K562 (cell line): ENCODE results near the gene FMO5. TPM values are rescaled to one million over a fixed set of nuclear protein-coding genes. Genes with fewer than 3 reads are reported as not detected.

Experiments
- CHD1 ChIP-seq: fragments of 200-600 bp; sonication (generic); IDR thresholded peaks from one replicate; pipeline ENCODE4 v1.6.1; 2012; ENCODE audit warnings: mild to moderate bottlenecking, moderate library complexity, low read length, inconsistent platforms
- ERF ChIP-seq: fragments of 450-650 bp; formaldehyde crosslinking; IDR thresholded peaks from 2 replicates; pipeline ENCODE4 v1.4.0; 2020; ENCODE audit warnings: mild to moderate bottlenecking, mixed read lengths
- MECOM ChIP-seq: fragments of 250-450 bp; sonication (Bioruptor Pico); IDR thresholded peaks from 2 replicates; pipeline ENCODE4 v1.8.0; 2022; ENCODE audit warnings: inconsistent platforms
- NBN ChIP-seq: fragments of 450-650 bp; IDR thresholded peaks from 2 replicates; pipeline ENCODE4 v1.6.1; 2016; ENCODE audit warnings: low read depth, mild to moderate bottlenecking
- STAT6 ChIP-seq: sonication (generic); formaldehyde crosslinking; IDR thresholded peaks from 2 replicates; pipeline ENCODE4 v1.8.1; 2023; ENCODE audit warnings: mild to moderate bottlenecking, missing genetic modification reagents
- THAP12 ChIP-seq: fragments of 250-450 bp; sonication (Bioruptor Pico); IDR thresholded peaks from 2 replicates; pipeline ENCODE4 v1.9.0; 2021; ENCODE audit warnings: mild to moderate bottlenecking, inconsistent platforms
- ZFPM2 ChIP-seq: fragments of 250-450 bp; sonication (Bioruptor Pico); IDR thresholded peaks from 2 replicates; pipeline ENCODE4 v1.5.1; 2022; ENCODE audit warnings: mild to moderate bottlenecking
- ZNF124 ChIP-seq: sonication (generic); formaldehyde crosslinking; IDR thresholded peaks from 2 replicates; pipeline ENCODE4 v1.8.1; 2022; ENCODE audit warnings: missing genetic modification reagents
- polyA plus RNA-seq, 8 experiments: library from polyadenylated mRNA; depleted of rRNA in 4 of 8; stranded (reverse) in 5 of 8; unstranded in 3 of 8; fragments of >200 nt; fragmentation: Nextera tagmentation in 2 of 8; fragmentation: Illumina TruSeq in 1 of 8; extraction: Ambion mirVana in 2 of 8; extraction: Trizol in 1 of 8; gene quantifications; 2 replicates each; pipeline versions ENCODE4 v1.2.1 to v1.2.3, GENCODE V29; 2011 to 2014; ENCODE audit warnings: inconsistent platforms in 1 of 8, missing spikeins in 1 of 8
- total RNA-seq, 7 experiments: library from RNA; depleted of rRNA in 6 of 7; stranded (reverse); fragments of >200 nt in 6 of 7; fragmentation: Illumina TruSeq in 2 of 7; extraction: Trizol in 2 of 7; gene quantifications; 2 replicates each; pipeline versions ENCODE4 v1.2.1 to v1.2.3, GENCODE V29; 2011 to 2021; ENCODE audit warnings: low replicate concordance in 1 of 7
- TF ChIP-seq, protein P1 (sequence below): fragments of 250-450 bp; sonication (Bioruptor Pico); IDR thresholded peaks from 2 replicates; pipeline ENCODE4 v1.4.0; 2020; ENCODE audit warnings: mild to moderate bottlenecking, moderate library complexity
- TF ChIP-seq, protein P2 (sequence below), 2 experiments: fragments of 450-650 bp; IDR thresholded peaks; 2 replicates each; pipeline ENCODE4 v1.6.1; 2016; ENCODE audit warnings: mild to moderate bottlenecking in 2 of 2, borderline replicate concordance in 1 of 2, low read depth in 1 of 2, moderate library complexity in 1 of 2

The FMO5 gene
- total and polyA plus RNA-seq, 9 of the 15 experiments (the other 6 are each of a cell fraction or from before 2014, with no cell fraction given), result 0.11 to 0.69 (median 0.19) TPM; not detected in 1

DNA sequence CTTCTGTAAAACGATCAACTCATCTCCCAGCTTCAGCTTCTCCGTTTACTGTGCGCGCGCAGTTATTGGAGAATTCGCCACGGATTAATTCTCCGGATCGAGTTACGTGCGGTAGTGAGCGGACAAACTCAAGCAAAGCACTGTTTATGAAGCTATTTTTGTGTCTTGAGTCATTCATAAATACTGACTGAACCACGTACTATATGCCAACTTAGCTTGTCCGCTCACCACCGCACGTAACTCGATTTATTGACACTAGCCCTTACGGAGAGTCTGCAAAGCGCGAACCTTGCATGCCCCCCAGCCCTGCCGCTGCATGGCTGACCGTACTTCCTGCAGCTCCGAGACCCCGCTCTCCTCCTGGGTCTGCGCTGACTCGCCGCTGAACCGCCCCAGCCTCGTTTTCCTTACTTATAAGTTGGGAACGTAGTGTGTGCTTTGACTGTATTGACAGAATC, 18.1 kb upstream of the FMO5 start (continued):
- TF ChIP-seq THAP12, result no peak
- TF ChIP-seq STAT6, result no peak
- TF ChIP-seq, protein P1, sequence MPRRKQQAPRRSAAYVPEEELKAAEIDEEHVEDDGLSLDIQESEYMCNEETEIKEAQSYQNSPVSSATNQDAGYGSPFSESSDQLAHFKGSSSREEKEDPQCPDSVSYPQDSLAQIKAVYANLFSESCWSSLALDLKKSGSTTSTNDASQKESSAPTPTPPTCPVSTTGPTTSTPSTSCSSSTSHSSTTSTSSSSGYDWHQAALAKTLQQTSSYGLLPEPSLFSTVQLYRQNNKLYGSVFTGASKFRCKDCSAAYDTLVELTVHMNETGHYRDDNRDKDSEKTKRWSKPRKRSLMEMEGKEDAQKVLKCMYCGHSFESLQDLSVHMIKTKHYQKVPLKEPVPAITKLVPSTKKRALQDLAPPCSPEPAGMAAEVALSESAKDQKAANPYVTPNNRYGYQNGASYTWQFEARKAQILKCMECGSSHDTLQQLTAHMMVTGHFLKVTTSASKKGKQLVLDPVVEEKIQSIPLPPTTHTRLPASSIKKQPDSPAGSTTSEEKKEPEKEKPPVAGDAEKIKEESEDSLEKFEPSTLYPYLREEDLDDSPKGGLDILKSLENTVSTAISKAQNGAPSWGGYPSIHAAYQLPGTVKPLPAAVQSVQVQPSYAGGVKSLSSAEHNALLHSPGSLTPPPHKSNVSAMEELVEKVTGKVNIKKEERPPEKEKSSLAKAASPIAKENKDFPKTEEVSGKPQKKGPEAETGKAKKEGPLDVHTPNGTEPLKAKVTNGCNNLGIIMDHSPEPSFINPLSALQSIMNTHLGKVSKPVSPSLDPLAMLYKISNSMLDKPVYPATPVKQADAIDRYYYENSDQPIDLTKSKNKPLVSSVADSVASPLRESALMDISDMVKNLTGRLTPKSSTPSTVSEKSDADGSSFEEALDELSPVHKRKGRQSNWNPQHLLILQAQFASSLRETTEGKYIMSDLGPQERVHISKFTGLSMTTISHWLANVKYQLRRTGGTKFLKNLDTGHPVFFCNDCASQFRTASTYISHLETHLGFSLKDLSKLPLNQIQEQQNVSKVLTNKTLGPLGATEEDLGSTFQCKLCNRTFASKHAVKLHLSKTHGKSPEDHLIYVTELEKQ (CRISPR knock-in tag), result no peak
- TF ChIP-seq ZNF124 (CRISPR knock-in tag), result no peak
- TF ChIP-seq ERF, result no peak
- TF ChIP-seq MECOM (CRISPR knock-in tag), result no peak
- TF ChIP-seq, protein P2, sequence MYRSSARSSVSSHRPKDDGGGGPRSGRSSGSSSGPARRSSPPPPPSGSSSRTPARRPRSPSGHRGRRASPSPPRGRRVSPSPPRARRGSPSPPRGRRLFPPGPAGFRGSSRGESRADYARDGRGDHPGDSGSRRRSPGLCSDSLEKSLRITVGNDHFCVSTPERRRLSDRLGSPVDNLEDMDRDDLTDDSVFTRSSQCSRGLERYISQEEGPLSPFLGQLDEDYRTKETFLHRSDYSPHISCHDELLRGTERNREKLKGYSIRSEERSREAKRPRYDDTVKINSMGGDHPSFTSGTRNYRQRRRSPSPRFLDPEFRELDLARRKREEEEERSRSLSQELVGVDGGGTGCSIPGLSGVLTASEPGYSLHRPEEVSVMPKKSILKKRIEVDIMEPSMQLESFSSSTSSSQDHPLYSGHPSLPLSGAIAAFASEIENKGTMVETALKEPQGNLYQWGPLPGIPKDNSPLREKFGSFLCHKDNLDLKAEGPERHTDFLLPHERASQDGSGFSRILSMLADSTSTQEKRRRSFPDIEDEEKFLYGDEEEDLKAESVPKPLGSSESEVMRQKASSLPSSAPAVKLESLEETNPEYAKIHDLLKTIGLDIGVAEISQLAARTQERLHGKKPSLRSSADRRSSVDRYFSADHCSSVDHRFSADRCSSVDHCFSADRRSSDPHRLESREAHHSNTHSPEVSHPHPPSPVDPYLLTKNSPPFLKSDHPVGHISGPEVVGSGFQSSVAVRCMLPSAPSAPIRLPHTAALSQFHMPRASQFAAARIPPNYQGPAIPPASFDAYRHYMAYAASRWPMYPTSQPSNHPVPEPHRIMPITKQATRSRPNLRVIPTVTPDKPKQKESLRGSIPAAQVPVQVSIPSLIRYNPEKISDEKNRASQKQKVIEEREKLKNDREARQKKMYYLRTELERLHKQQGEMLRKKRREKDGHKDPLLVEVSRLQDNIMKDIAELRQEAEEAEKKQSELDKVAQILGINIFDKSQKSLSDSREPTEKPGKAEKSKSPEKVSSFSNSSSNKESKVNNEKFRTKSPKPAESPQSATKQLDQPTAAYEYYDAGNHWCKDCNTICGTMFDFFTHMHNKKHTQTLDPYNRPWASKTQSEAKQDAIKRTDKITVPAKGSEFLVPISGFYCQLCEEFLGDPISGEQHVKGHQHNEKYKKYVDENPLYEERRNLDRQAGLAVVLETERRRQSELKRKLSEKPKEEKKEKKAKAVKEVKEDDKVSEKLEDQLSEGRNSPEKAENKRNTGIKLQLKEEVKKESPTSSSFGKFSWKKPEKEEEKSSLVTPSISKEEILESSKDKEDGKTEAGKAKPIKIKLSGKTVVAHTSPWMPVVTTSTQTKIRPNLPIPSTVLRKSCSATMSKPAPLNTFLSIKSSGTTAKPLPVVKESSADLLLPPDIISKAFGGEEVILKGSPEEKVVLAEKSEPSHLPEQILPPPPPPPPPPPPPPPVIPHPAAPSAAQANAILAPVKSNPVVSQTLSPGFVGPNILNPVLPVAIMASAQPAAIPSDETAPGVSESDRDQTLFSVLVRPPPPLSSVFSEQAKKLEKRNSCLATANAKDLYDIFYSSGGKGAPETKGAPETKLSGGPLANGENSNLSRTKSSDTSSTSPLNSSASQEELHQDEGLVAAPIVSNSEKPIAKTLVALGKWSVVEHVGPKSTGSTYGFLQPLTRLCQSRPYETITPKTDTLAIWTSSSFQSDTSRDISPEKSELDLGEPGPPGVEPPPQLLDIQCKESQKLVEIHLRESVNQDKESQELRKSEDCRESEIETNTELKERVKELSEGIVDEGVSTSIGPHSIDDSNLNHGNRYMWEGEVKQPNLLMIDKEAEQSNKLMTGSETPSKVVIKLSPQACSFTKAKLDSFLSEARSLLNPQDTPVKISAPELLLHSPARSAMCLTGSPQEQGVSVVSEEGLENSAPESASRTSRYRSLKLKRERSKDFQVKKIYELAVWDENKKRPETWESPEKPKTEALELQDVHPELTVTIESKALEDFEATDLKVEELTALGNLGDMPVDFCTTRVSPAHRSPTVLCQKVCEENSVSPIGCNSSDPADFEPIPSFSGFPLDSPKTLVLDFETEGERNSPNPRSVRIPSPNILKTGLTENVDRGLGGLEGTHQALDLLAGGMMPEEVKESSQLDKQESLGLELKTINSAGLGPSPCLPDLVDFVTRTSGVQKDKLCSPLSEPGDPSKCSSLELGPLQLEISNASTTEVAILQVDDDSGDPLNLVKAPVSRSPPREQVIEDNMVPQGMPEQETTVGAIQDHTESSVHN (IDR thresholded peaks at IDR 0.05; ENCODE audit: borderline replicate concordance in 1 of 2, low read depth in 1 of 2), result no peak
- peak; percentile 3 for TF ChIP-seq CHD1
- TF ChIP-seq NBN, result 0 out of 2 replicates have a peak, but pooled peaks have one; percentile 33
- TF ChIP-seq ZFPM2 (CRISPR knock-in tag), result no peak
